Spinal cord (tissue), 10 donors: ENCODE results near the gene IL13. TPM values are rescaled to one million over a fixed set of nuclear protein-coding genes. Genes with fewer than 3 reads are reported as not detected.
"Not testable (repeated sequence)": the region's sequence is repeated elsewhere in the genome, so short reads cannot be mapped to it uniquely, and the experiment has no call there.

ENCODE experiments used
- DNase-seq, 6 donors: peaks; one replicate each; pipeline versions ENCODE4 v3.0.0 to v3.0.0-alpha.2; 2013 to 2015; ENCODE audit warnings: low spot score in 6 of 6, low read depth in 4 of 6
- H3K27ac ChIP-seq: one replicate; pipeline ENCODE4 v1.5.1; 2013; ENCODE audit warnings: low read depth, low read length, control low read depth
- H3K27me3 ChIP-seq: one replicate; pipeline ENCODE4 v1.6.1; 2013; ENCODE audit warnings: low read length; ENCODE audit not compliant: control insufficient read depth, insufficient read depth
- H3K36me3 ChIP-seq: one replicate; pipeline ENCODE4 v1.6.1; 2013; ENCODE audit warnings: low read length; ENCODE audit not compliant: control insufficient read depth, insufficient read depth
- H3K4me1 ChIP-seq: one replicate; pipeline ENCODE4 v1.6.1; 2013; ENCODE audit warnings: low read length; ENCODE audit not compliant: control insufficient read depth, insufficient read depth
- H3K4me3 ChIP-seq: one replicate; pipeline ENCODE4 v1.5.1; 2013; ENCODE audit warnings: low read depth, low read length, control low read depth
- H3K9me3 ChIP-seq: one replicate; pipeline ENCODE4 v1.6.1; 2013; ENCODE audit warnings: low read length; ENCODE audit not compliant: control insufficient read depth, insufficient read depth
- WGBS: methylation state at CpG from one replicate; pipeline ENCODE4 v1.1.5; 2013; ENCODE audit warnings: missing lambda C conversion rate; ENCODE audit not compliant: insufficient coverage; 5-methylcytosine and 5-hydroxymethylcytosine counted together
- polyA plus RNA-seq, 2 donors: library from polyadenylated mRNA; unstranded; fragments of 120-200 nt; gene quantifications; one replicate each; pipeline ENCODE4 v1.2.1, GENCODE V29; 2013; ENCODE audit not compliant: insufficient read length in 2 of 2
- total RNA-seq, 2 donors: library from RNA; depleted of rRNA in 1 of 2; stranded (reverse); fragments of 120-200 nt in 1 of 2; fragments of >200 nt in 1 of 2; gene quantifications; one replicate each; pipeline versions ENCODE4 v1.2.3 to v1.2.4, GENCODE V29; 2013 to 2014
- donor health status: healthy.

Gene IL13
- total and polyA plus RNA-seq, 4 donors = 0.18 TPM; not detected in 3

DNA sequence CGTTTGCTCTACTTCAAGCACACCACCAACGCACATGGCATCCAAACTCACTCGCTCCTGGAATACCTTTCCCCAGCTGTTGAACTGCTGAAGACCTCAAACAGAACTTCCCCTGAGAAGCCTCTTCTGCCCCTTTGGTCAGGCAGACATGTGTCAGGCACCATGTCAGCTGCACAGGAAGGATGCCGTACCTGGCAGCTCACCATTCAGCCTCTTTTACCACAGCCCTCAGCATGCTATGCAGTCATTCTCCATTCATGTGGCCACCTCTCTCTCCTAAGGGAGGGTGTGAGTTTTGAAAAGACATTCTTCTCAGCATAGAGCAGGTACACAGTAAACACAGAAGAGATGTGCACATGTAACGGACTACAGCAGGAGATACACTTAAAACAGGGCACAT is 30.0 kb downstream of the IL13 start:
- no peaks in the 10 kb centered on the region for H3K36me3 ChIP-seq
- no peak for DNase-seq
- no peak overlapping the region for H3K27ac ChIP-seq
- 93% methylated on average over 4 of the region's 5 CpGs for WGBS
- no peaks in the 10 kb centered on the region for H3K4me1 ChIP-seq
- no peak overlapping the region for H3K4me3 ChIP-seq
- H3K9me3 ChIP-seq = no peaks in the 10 kb centered on the region
- no peaks in the 10 kb centered on the region for H3K27me3 ChIP-seq

DNA sequence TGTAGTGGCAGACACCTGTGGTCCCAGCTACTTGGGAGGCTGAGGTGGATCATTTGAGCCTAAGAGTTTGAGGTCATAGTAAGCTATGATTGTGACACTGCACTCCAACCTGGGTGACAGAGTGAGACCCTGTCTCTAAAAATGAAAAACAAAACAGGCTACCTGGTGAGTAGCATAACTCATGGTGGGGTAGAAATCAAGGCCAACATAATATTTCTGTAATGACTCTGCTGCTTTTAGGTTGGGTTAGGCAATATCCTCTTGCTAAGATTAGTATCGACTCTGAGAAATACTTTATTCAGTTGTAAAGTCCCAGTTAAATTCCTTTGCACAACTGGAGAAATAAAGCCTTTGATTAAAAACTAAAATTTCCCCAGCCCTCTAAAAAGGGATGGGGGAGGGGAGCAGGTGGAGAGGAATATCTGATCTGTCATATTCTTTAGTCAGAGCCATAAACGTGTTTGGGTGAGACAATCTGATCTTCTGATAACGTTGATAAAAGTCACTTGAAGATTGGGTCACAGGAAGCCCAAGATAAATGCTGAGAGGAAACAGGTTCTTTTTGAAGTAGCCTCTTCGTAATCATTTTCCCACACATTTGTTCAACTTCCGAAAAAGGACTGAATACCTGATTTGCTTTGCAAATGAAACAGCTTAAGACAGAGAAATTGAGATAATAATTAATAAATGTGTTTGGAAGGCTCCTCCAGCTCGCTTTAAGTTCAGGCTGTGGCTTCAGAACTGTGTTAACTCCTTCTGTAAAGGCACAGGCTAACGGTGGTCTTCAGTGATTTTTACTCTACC is 30.8 kb downstream of the IL13 start:
- no peaks in the 10 kb centered on the region for H3K4me1 ChIP-seq
- no peaks in the 10 kb centered on the region for H3K27me3 ChIP-seq
- H3K36me3 ChIP-seq = no peaks in the 10 kb centered on the region
- H3K4me3 ChIP-seq = no peak overlapping the region
- no peak overlapping the region for H3K27ac ChIP-seq
- DNase-seq = no peak
- WGBS = 83% methylated on average over 2 of the region's 7 CpGs
- H3K9me3 ChIP-seq = no peaks in the 10 kb centered on the region

DNA sequence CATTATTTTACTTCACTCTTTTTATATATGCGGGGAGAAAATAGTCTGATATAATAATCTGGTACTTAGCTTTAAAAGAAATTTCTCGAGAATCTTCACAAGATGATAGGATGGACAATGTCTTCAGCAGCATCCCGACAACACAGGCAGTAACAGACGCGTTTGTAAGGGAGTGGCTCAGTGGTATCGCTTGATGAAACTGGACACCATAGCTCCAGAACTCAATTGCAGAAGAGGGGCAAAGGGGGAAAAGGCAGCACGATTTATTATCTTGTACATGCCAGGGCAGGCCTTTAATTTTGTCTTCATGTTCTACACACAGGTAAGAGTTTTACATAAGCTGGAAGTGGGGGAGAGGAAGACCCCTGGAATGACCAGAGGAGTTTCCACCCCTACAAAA is 31.5 kb downstream of the IL13 start:
- DNase-seq = no peak
- no peak overlapping the region for H3K27ac ChIP-seq
- WGBS = 88% methylated on average over 5 of the region's 7 CpGs
- no peaks in the 10 kb centered on the region for H3K27me3 ChIP-seq
- no peaks in the 10 kb centered on the region for H3K9me3 ChIP-seq
- H3K36me3 ChIP-seq = peaks cover 3% of the 10 kb centered on the region
- no peaks in the 10 kb centered on the region for H3K4me1 ChIP-seq
- H3K4me3 ChIP-seq = no peak overlapping the region

DNA sequence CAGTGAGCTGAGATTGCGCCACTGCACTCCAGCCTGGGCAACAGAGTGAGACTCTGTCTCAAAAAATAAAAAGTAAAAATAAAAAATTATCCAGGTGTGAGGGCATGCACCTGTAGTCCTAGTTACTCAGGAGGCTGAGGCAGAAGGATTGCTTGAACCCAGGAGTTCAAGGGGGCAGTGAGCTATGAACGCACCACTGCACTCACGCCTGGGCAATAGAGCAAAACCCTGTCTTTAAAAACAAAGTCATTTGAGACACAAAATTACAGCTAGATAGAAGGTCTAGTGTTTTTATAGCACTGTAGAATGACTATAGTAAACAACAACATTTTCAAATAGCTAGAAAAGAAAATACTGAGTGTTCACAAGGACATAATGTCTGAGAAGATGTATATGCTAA is 32.2 kb downstream of the IL13 start:
- no peaks in the 10 kb centered on the region for H3K27me3 ChIP-seq
- DNase-seq = no peak
- H3K9me3 ChIP-seq = no peaks in the 10 kb centered on the region
- H3K4me3 ChIP-seq = no peak overlapping the region
- H3K4me1 ChIP-seq = no peaks in the 10 kb centered on the region
- peaks cover 5% of the 10 kb centered on the region for H3K36me3 ChIP-seq
- 100% methylated on average over 1 of the region's 3 CpGs for WGBS
- H3K27ac ChIP-seq = no peak overlapping the region

DNA sequence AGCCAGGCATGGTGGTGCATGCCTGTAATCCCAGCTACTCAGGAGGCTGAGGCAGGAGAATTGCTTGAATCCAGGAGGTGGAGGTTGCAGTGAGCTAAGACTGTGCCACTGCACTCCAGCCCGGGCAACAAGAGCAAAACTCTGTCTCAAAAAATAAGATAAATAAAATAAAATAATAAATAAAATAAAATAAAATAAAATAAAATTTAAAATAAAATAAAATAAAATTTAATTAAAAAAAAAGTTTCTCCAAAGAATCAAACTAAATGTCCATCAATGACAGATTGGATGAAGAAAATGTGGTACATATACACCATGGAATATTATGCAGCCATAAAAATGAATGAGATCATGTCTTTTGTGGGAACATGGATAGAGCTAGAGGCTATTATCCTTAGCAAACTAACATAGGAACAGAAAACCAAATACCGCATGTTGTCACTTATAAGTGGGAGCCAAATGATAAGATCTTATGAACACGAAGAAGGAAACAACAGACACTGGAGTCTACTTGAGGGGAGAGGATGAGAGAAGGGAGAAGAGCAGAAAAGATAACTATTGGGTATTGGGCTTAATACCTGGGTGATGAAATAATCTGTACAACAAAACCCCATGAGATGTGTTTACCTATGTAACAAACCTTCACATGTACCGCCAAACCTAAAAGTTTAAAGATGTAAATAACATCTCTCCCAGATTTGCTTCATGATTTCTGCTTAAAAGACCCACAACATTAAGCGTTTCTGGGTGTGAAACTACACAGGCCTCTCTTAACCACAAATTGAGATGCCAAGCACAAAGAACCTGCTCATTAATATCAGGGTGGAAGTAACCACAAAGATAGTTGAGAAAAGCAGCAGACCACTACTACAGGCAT is 34.0 kb downstream of the IL13 start:
- DNase-seq, H3K27ac ChIP-seq, H3K9me3 ChIP-seq, H3K4me3 ChIP-seq, H3K4me1 ChIP-seq, H3K27me3 ChIP-seq, H3K36me3 ChIP-seq: not testable (repeated sequence)
- WGBS = 100% methylated on average over 1 of the region's 5 CpGs

DNA sequence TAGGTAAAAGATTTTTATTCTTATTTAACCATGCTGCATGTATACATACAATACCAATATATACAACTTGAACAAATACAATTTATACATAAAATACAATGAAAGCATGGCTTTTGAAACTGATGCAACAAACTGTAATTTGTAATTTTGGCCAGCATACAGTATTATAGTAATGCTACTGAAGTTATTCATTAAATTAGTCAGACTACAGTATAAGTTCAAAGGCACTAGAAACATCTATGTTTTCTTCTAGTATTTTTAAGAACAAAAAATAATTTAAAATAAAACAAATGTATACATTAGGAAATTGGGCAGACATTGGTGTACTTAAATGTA is 34.6 kb downstream of the IL13 start:
- no peaks in the 10 kb centered on the region for H3K27me3 ChIP-seq
- no peaks in the 10 kb centered on the region for H3K4me1 ChIP-seq
- no peaks in the 10 kb centered on the region for H3K9me3 ChIP-seq
- H3K36me3 ChIP-seq = peaks cover 15% of the 10 kb centered on the region
- no peak for DNase-seq
- H3K27ac ChIP-seq = no peak overlapping the region
- no peak overlapping the region for H3K4me3 ChIP-seq

DNA sequence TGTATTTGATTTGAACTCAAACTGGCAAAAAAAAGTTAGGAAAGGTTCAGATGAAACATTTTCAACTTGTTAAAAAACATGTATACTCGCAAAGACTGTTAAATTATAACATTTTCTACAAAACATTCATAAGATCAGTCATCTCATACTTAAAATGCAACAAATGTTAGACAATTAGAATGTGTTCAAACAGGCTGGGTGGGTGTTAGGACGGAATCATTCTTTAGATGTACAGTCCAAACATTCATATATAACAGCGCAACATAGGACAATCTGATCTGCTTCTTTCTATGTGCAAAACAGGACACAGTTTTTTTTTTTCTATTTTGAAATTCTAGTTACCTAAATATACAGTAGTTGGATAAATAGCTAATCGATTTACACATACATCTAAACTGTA is 38.0 kb downstream of the IL13 start:
- WGBS = no CpG with 5 or more reads among the region's 4 CpGs
- no peak overlapping the region for H3K27ac ChIP-seq
- H3K36me3 ChIP-seq = peaks cover 35% of the 10 kb centered on the region

DNA sequence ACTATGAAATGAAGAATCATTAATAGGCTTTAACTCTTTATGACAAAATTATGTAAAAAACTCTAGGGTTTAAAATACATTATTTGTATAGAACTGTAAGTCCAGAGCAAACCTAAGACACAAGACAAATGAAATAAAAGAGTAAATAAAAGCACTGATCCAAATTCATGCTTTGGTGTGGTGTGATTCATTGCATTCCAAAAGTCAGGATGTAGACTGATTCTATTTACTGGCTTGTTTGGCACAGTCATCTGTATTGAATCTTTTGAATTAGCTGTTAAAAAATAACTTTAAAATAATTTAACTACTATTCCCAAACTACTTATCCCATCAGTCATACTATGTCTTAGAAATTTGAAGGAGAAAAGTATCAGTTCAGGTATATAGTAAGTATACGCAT is 46.9 kb downstream of the IL13 start:
- Histone ChIP-seq H3K27me3 (no peaks in the 10 kb centered on the region), H3K4me3 (no peak overlapping the region), H3K9me3 (no peaks in the 10 kb centered on the region), H3K36me3 (peaks cover 13% of the 10 kb centered on the region), H3K27ac (no peak overlapping the region), H3K4me1 (no peaks in the 10 kb centered on the region)
- no CpG with 5 or more reads among the region's 1 CpG for WGBS
- no peak for DNase-seq

More for the DNA sequence above, 38.0 kb downstream of the IL13 start:
- H3K27me3 ChIP-seq = no peaks in the 10 kb centered on the region
- no peaks in the 10 kb centered on the region for H3K4me1 ChIP-seq
- H3K4me3 ChIP-seq = no peak overlapping the region
- no peak for DNase-seq
- H3K9me3 ChIP-seq = no peaks in the 10 kb centered on the region

DNA sequence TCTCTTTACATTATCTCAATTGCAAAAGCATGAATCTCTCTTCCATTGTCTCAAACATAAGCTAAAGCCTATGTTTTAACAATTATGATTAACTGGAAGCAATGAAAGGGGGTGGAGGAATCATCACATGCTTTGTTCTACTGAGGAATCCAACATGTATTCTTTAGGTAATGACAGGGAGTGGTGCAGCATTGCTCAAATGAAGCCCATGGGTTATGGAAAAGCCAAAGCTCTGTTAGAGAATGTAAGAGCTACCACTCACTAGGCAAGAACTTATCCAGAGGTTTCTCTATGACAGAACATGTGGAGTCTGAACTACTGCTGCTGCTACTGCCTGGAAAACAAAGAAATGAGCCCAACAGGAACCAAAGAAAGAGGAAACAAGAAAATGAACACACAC is 50.7 kb downstream of the IL13 start:
- DNase-seq = no peak
- Histone ChIP-seq H3K4me1 (no peaks in the 10 kb centered on the region), H3K4me3 (no peak overlapping the region), H3K27ac (no peak overlapping the region), H3K36me3 (peaks cover 4% of the 10 kb centered on the region), H3K9me3 (no peaks in the 10 kb centered on the region), H3K27me3 (no peaks in the 10 kb centered on the region)
